ENCODE measurements around the gene RPL18A. TPM values are rescaled to one million over a fixed set of nuclear protein-coding genes. Genes with fewer than 3 reads are reported as not detected.
A peak's percentile ranks its signal among the peaks of the same experiment; 100 is the strongest.

Gene RPL18A
- total RNA-seq, 2 experiments from 2014 or later: 2,078 to 2,184 TPM

- DNase-seq: no peak
- H3K27ac Mint-ChIP-seq: peak overlapping the region; percentile 96
- H3K4me1 Mint-ChIP-seq (ENCODE audit: low read depth): peaks cover 27% of the 10 kb centered on the region
- ATAC-seq: no peak
- peaks cover 52% of the 10 kb centered on the region for H3K36me3 Mint-ChIP-seq (ENCODE audit: low read depth)
- POLR2A ChIA-PET: interaction anchor here (0.6 to 3.7 kb wide), 4 partner anchors 9 to 77 kb away, joined by 3 to 69 read pairs (median 14); partner anchors contain the start of genes CCDC124 and SLC5A5
- CTCF ChIA-PET: interaction anchor here (1.1 to 9.8 kb wide), 3 partner anchors 9 to 87 kb away, joined by 3 to 289 read pairs (median 54); partner anchors contain the start of genes CCDC124 and SLC5A5
- no peaks in the 10 kb centered on the region for H3K9me3 Mint-ChIP-seq (ENCODE audit: insufficient read depth)
- H3K4me3 Mint-ChIP-seq: peak overlapping the region; percentile 91
- no peaks in the 10 kb centered on the region for H3K27me3 Mint-ChIP-seq (ENCODE audit: low read depth)
These were observed 2.1 kb downstream of the RPL18A start for GRCh38 chr19:17861542-17862402.

GRCh38 chr19:17862711-17863519, 3.2 kb downstream of the RPL18A start:
- Mint-ChIP-seq H3K27ac (peak overlapping the region; percentile 55), H3K9me3 (ENCODE audit: insufficient read depth) (no peaks in the 10 kb centered on the region), H3K4me3 (no peak overlapping the region), H3K27me3 (ENCODE audit: low read depth) (no peaks in the 10 kb centered on the region), H3K36me3 (ENCODE audit: low read depth) (peaks cover 52% of the 10 kb centered on the region), H3K4me1 (ENCODE audit: low read depth) (peaks cover 27% of the 10 kb centered on the region)
- ATAC-seq (no peak), DNase-seq (no peak)
- ChIA-PET POLR2A (interaction anchor here (1.0 to 1.6 kb wide), 3 partner anchors 9 to 69 kb away, joined by 3 to 10 read pairs (median 6); partner anchors contain the start of gene SLC5A5), CTCF (interaction anchor here (9.8 kb wide), 1 partner anchor 69 kb away, joined by 289 read pairs; the partner anchor contains the start of gene CCDC124)

- H3K4me3 Mint-ChIP-seq: no peak overlapping the region
- ChIA-PET POLR2A (interaction anchor here (1.0 to 1.6 kb wide), 3 partner anchors 9 to 69 kb away, joined by 3 to 10 read pairs (median 6); partner anchors contain the start of gene SLC5A5), CTCF (interaction anchor here (9.8 kb wide), 1 partner anchor 69 kb away, joined by 289 read pairs; the partner anchor contains the start of gene CCDC124)
- DNase-seq (no peak), ATAC-seq (no peak)
- H3K4me1 Mint-ChIP-seq (ENCODE audit: low read depth): peaks cover 27% of the 10 kb centered on the region
- H3K36me3 Mint-ChIP-seq (ENCODE audit: low read depth): peaks cover 52% of the 10 kb centered on the region
- peak overlapping the region; percentile 57 for H3K27ac Mint-ChIP-seq
- no peaks in the 10 kb centered on the region for H3K27me3 Mint-ChIP-seq (ENCODE audit: low read depth)
- no peaks in the 10 kb centered on the region for H3K9me3 Mint-ChIP-seq (ENCODE audit: insufficient read depth)
These were observed 3.9 kb downstream of the RPL18A start for GRCh38 chr19:17863520-17864182.

DNA sequence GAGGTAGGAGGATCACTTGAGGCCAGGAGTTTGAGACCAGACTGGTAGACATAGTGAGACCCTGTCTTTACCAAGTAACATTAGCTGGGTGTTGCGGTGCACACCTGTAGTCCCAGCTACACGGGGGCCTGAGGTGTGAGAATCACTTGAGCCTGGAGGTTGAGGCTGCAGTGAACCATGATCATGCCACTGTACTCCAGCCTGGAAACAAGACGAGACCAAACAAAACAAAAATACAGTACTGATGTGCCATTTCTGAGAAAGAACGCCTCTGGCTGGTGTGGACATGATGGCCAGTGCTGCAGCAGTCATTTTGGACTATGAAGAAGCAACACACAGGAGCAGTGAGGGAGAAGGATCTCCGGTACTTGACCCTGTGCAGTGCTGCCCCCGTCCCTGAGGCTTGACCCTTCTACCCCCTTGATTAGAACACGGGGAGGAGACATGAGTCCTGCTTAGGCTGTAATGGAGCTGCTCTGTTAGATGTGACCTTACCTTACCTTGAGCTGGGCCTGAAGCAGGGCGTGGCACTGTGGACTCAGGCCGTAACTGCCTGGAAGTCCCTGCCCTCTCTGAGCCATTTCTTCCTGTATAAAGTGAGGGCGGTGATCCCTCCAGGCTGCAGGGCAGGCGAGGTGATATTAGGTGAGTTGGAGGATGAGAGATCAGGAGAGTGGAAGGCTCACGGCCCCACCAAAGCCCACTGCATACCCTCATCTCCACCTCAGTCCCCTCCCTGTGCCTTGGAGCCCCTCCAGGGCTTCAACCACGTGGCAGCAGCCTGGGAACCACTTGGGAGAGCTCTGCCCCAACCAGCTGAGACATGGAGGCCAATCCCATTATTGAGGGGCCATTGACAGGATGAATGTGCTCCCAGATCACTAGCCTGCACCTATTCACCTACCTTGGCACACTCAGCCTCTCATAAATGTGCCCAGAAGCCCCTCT, 5.9 kb downstream of the RPL18A start:
- CTCF ChIA-PET: interaction anchor here (0.9 to 9.8 kb wide), 2 partner anchors 10 to 67 kb away, joined by 3 to 289 read pairs; partner anchors contain the start of gene CCDC124
- peak; percentile 11 for ATAC-seq

GRCh38 chr19:17866312-17866963, 6.7 kb downstream of the RPL18A start:
- Mint-ChIP-seq H3K4me3 (no peak overlapping the region), H3K27ac (peak overlapping the region; percentile 34), H3K27me3 (ENCODE audit: low read depth) (no peaks in the 10 kb centered on the region), H3K4me1 (ENCODE audit: low read depth) (peaks cover 23% of the 10 kb centered on the region), H3K9me3 (ENCODE audit: insufficient read depth) (no peaks in the 10 kb centered on the region), H3K36me3 (ENCODE audit: low read depth) (peaks cover 38% of the 10 kb centered on the region)
- peak; percentile 2 for ATAC-seq
- CTCF ChIA-PET: interaction anchor here (9.8 kb wide), 1 partner anchor 66 kb away, joined by 289 read pairs; the partner anchor contains the start of gene CCDC124
- POLR2A ChIA-PET: no interaction called here
- no peak for DNase-seq

More for the DNA sequence above, 5.9 kb downstream of the RPL18A start:
- POLR2A ChIA-PET: interaction anchor here (1.2 kb wide), 1 partner anchor 67 kb away, joined by 7 read pairs; the partner anchor contains the start of gene CCDC124
- no peak for DNase-seq
- peaks cover 24% of the 10 kb centered on the region for H3K4me1 Mint-ChIP-seq (ENCODE audit: low read depth)
- H3K9me3 Mint-ChIP-seq (ENCODE audit: insufficient read depth): no peaks in the 10 kb centered on the region
- H3K4me3 Mint-ChIP-seq: no peak overlapping the region
- H3K27me3 Mint-ChIP-seq (ENCODE audit: low read depth): no peaks in the 10 kb centered on the region
- peak overlapping the region; percentile 63 for H3K27ac Mint-ChIP-seq
- H3K36me3 Mint-ChIP-seq (ENCODE audit: low read depth): peaks cover 44% of the 10 kb centered on the region

DNA sequence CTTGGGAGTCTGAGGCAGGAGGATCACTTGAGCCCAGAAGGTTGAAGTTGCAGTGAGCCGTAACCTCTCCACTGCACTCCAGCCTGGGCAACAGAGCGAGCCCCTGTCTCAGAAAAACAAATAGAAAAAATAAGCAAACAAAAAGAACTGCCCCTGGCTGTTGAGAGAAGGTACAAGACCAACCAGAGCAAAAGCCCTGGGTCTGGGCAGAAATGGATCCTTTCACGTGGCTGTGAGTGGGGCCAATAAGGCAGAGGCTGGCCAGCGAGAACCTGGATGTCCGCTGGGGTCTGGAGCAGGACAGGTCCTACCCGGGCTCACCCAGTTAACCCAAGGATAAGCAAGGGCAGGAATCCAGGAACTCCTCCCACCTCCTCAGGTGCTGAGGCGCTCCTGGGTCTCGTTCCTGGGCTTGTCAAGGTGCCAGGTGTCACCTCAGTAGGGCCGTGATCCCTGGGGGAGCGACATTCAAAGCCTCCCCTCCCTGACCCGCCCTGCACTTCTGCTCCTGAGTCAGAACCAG, 7.3 kb downstream of the RPL18A start:
- POLR2A ChIA-PET: no interaction called here

GRCh38 chr19:17868669-17869068, 9.0 kb downstream of the RPL18A start:
- H3K27me3 Mint-ChIP-seq (ENCODE audit: low read depth): no peaks in the 10 kb centered on the region
- CTCF ChIA-PET: interaction anchor here (1.4 to 4.8 kb wide), 2 partner anchors 8 to 64 kb away, joined by 4 to 54 read pairs; partner anchors contain the start of genes CCDC124 and RPL18A
- no peak for ATAC-seq

More for the DNA sequence above, 7.3 kb downstream of the RPL18A start:
- H3K4me3 Mint-ChIP-seq: no peak overlapping the region
- no peaks in the 10 kb centered on the region for H3K27me3 Mint-ChIP-seq (ENCODE audit: low read depth)
- ATAC-seq (no peak), DNase-seq (no peak)
- no peaks in the 10 kb centered on the region for H3K9me3 Mint-ChIP-seq (ENCODE audit: insufficient read depth)
- H3K27ac Mint-ChIP-seq: no peak overlapping the region
- peaks cover 34% of the 10 kb centered on the region for H3K36me3 Mint-ChIP-seq (ENCODE audit: low read depth)
- CTCF ChIA-PET: interaction anchor here (1.4 to 9.8 kb wide), 3 partner anchors 8 to 66 kb away, joined by 4 to 289 read pairs (median 7); partner anchors contain the start of genes CCDC124 and RPL18A
- H3K4me1 Mint-ChIP-seq (ENCODE audit: low read depth): peaks cover 21% of the 10 kb centered on the region

DNA sequence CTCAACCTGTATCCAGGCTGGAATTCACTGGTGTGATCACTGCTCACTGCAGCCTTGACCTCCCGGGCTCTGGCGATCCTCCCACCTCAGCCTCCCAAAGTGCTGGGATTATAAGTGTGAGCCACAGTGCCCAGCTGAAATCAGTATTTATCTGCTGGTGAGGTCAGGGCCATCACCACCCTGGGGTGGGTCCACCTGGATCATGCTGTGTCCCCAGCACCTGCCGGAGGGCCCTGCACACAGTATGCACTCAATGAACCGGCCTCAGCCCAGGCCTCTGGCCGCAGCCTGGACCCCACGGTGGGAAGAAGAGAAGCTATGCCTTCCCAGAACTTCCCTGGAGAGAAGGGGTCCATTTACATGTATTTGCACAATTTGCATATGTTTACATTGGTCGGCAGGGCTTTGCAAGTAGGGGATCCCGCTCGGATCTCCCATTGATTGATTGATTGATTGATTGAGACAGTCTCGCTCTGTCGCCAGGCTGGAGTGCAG, 9.5 kb downstream of the RPL18A start:
- peaks cover 26% of the 10 kb centered on the region for H3K4me1 Mint-ChIP-seq (ENCODE audit: low read depth)
- POLR2A ChIA-PET: interaction anchor here (0.6 to 3.7 kb wide), 2 partner anchors 9 to 58 kb away, joined by 3 to 23 read pairs; partner anchors contain the start of gene RPL18A
- no peak overlapping the region for H3K4me3 Mint-ChIP-seq
- DNase-seq (no peak), ATAC-seq (no peak)
- CTCF ChIA-PET: interaction anchor here (4.8 kb wide), 2 partner anchors 9 to 63 kb away, joined by 54 to 62 read pairs; partner anchors contain the start of genes CCDC124 and RPL18A
- H3K27ac Mint-ChIP-seq: no peak overlapping the region
- no peaks in the 10 kb centered on the region for H3K27me3 Mint-ChIP-seq (ENCODE audit: low read depth)
- H3K9me3 Mint-ChIP-seq (ENCODE audit: insufficient read depth): no peaks in the 10 kb centered on the region
- peaks cover 17% of the 10 kb centered on the region for H3K36me3 Mint-ChIP-seq (ENCODE audit: low read depth)

More at GRCh38 chr19:17868669-17869068, 9.0 kb downstream of the RPL18A start:
- Mint-ChIP-seq H3K9me3 (ENCODE audit: insufficient read depth) (no peaks in the 10 kb centered on the region), H3K36me3 (ENCODE audit: low read depth) (peaks cover 22% of the 10 kb centered on the region), H3K27ac (no peak overlapping the region), H3K4me3 (no peak overlapping the region), H3K4me1 (ENCODE audit: low read depth) (peaks cover 22% of the 10 kb centered on the region)
- DNase-seq: no peak
- POLR2A ChIA-PET: interaction anchor here (0.6 to 1.1 kb wide), 2 partner anchors 58 to 133 kb away, joined by 3 to 4 read pairs; no protein-coding TSS in a partner anchor

Data from activated CD8-positive, alpha-beta T cell treated with anti-CD3 and anti-CD28 coated beads, Interleukin-2, amount 10 ng/mL, durations not matched to agents 7 days and 5 days (primary cell).